Activated CD8-positive, alpha-beta T cell treated with anti-CD3 and anti-CD28 coated beads, Interleukin-2, amount 10 ng/mL, durations not matched to agents 7 days and 5 days (primary cell): Measurements from ENCODE around the gene TDRD10. TPM values are rescaled to one million over a fixed set of nuclear protein-coding genes. Genes with fewer than 3 reads are reported as not detected.

Experiments used
- ATAC-seq: fragments of 150-1000 bp; cut with Tn5 transposase; one replicate; pipeline ENCODE4 v1.10.0; 2021; ENCODE audit warnings: moderate library complexity
- CTCF ChIA-PET: fragments of 350-600 bp; sonication (Branson Sonifier 250); formaldehyde crosslinking; loops from one replicate; lab custom pipeline; 2021; ENCODE audit warnings: antibody characterized with exemption; lab: Charles Lee
- POLR2A ChIA-PET: fragments of 350-600 bp; sonication (Branson Sonifier 250); formaldehyde crosslinking; loops from one replicate; lab custom pipeline; 2021; ENCODE audit warnings: antibody characterized with exemption; lab: Charles Lee
- DNase-seq: peaks from one replicate; pipeline ENCODE4 v3.0.0-alpha.2; 2020
- H3K27ac Mint-ChIP-seq: one replicate; pipeline ENCODE4 v1.8.0; 2021; ENCODE audit warnings: mild to moderate bottlenecking, mixed read lengths
- H3K27me3 Mint-ChIP-seq: one replicate; pipeline ENCODE4 v1.8.0; 2021; ENCODE audit warnings: low read depth, mixed read lengths
- H3K36me3 Mint-ChIP-seq: one replicate; pipeline ENCODE4 v1.8.0; 2021; ENCODE audit warnings: low read depth, mixed read lengths
- H3K4me1 Mint-ChIP-seq: one replicate; pipeline ENCODE4 v1.8.0; 2021; ENCODE audit warnings: low read depth, mixed read lengths
- H3K4me3 Mint-ChIP-seq: one replicate; pipeline ENCODE4 v1.8.0; 2021; ENCODE audit warnings: mild to moderate bottlenecking, mixed read lengths
- H3K9me3 Mint-ChIP-seq: one replicate; pipeline ENCODE4 v1.8.0; 2022; ENCODE audit warnings: mixed read lengths; ENCODE audit not compliant: insufficient read depth
- total RNA-seq, 2 experiments: library from RNA; stranded (reverse); gene quantifications; one replicate each; pipeline ENCODE4 v1.2.3, GENCODE V29; 2021

Gene TDRD10
- total RNA-seq, 2 experiments from 2014 or later, result not detected

GRCh38 chr1:154495496-154496273, 6.3 kb upstream of the TDRD10 start:
- H3K9me3 Mint-ChIP-seq, result no peaks in the 10 kb centered on the region
- no peak for ATAC-seq
- peaks cover 28% of the 10 kb centered on the region for H3K27me3 Mint-ChIP-seq
- ChIA-PET CTCF (interaction anchor here (1.4 to 4.0 kb wide), 3 partner anchors 15 to 50 kb away, joined by 3 to 21 read pairs (median 4); no protein-coding TSS in a partner anchor), POLR2A (no interaction called here)
- peaks cover 38% of the 10 kb centered on the region for H3K4me1 Mint-ChIP-seq
- no peak for DNase-seq
- H3K4me3 Mint-ChIP-seq, result no peak overlapping the region
- no peaks in the 10 kb centered on the region for H3K36me3 Mint-ChIP-seq
- no peak overlapping the region for H3K27ac Mint-ChIP-seq

- CTCF ChIA-PET, result interaction anchor here (1.3 to 1.4 kb wide), 3 partner anchors 17 to 90 kb away, joined by 3 to 4 read pairs (median 3); no protein-coding TSS in a partner anchor
- H3K9me3 Mint-ChIP-seq, result no peaks in the 10 kb centered on the region
- H3K36me3 Mint-ChIP-seq, result no peaks in the 10 kb centered on the region
- no peak for ATAC-seq
- H3K27me3 Mint-ChIP-seq, result peaks cover 31% of the 10 kb centered on the region
- peaks cover 38% of the 10 kb centered on the region for H3K4me1 Mint-ChIP-seq
- POLR2A ChIA-PET, result no interaction called here
- no peak overlapping the region for H3K4me3 Mint-ChIP-seq
- H3K27ac Mint-ChIP-seq, result no peak overlapping the region
- no peak for DNase-seq
These were observed 5.6 kb upstream of the TDRD10 start for GRCh38 chr1:154496383-154496782.

GRCh38 chr1:154497026-154497806, 4.8 kb upstream of the TDRD10 start:
- peaks cover 32% of the 10 kb centered on the region for H3K4me1 Mint-ChIP-seq
- DNase-seq, result no peak
- H3K27ac Mint-ChIP-seq, result no peak overlapping the region
- H3K9me3 Mint-ChIP-seq, result no peaks in the 10 kb centered on the region
- ChIA-PET POLR2A (interaction anchor here (0.7 kb wide), 1 partner anchor 436 kb away, joined by 3 read pairs; no protein-coding TSS in a partner anchor), CTCF (interaction anchor here (1.0 to 1.4 kb wide), 4 partner anchors 18 to 91 kb away, joined by 3 to 4 read pairs (median 3); no protein-coding TSS in a partner anchor)
- H3K27me3 Mint-ChIP-seq, result peaks cover 25% of the 10 kb centered on the region
- ATAC-seq, result no peak
- no peak overlapping the region for H3K4me3 Mint-ChIP-seq
- H3K36me3 Mint-ChIP-seq, result no peaks in the 10 kb centered on the region

GRCh38 chr1:154499446-154499845, 2.6 kb upstream of the TDRD10 start:
- no peak overlapping the region for H3K4me3 Mint-ChIP-seq
- no peak for DNase-seq
- no peaks in the 10 kb centered on the region for H3K9me3 Mint-ChIP-seq
- H3K27ac Mint-ChIP-seq, result no peak overlapping the region
- peak; percentile 21 for ATAC-seq
- ChIA-PET POLR2A (interaction anchor here (0.6 kb wide), 1 partner anchor 13 kb away, joined by 3 read pairs; no protein-coding TSS in a partner anchor), CTCF (interaction anchor here (0.9 kb wide), 1 partner anchor 47 kb away, joined by 3 read pairs; no protein-coding TSS in a partner anchor)
- H3K4me1 Mint-ChIP-seq, result peaks cover 15% of the 10 kb centered on the region
- no peaks in the 10 kb centered on the region for H3K36me3 Mint-ChIP-seq
- peaks cover 39% of the 10 kb centered on the region for H3K27me3 Mint-ChIP-seq

GRCh38 chr1:154500533-154500932, 1.5 kb upstream of the TDRD10 start:
- Mint-ChIP-seq H3K4me1 (peaks cover 13% of the 10 kb centered on the region), H3K27me3 (peaks cover 46% of the 10 kb centered on the region), H3K27ac (no peak overlapping the region), H3K36me3 (no peaks in the 10 kb centered on the region), H3K9me3 (no peaks in the 10 kb centered on the region), H3K4me3 (no peak overlapping the region)
- ATAC-seq (no peak), DNase-seq (no peak)
- CTCF ChIA-PET, result interaction anchor here (1.0 kb wide), 1 partner anchor 46 kb away, joined by 4 read pairs; no protein-coding TSS in a partner anchor
- POLR2A ChIA-PET, result no interaction called here

- Mint-ChIP-seq H3K4me3 (no peak overlapping the region), H3K9me3 (no peaks in the 10 kb centered on the region), H3K4me1 (peaks cover 7% of the 10 kb centered on the region), H3K36me3 (no peaks in the 10 kb centered on the region), H3K27me3 (peaks cover 50% of the 10 kb centered on the region), H3K27ac (no peak overlapping the region)
- CTCF ChIA-PET, result interaction anchor here (1.0 kb wide), 1 partner anchor 45 kb away, joined by 4 read pairs; no protein-coding TSS in a partner anchor
- ATAC-seq, result peak; percentile 13
- DNase-seq, result no peak
- POLR2A ChIA-PET, result no interaction called here
These were observed 475 bp upstream of the TDRD10 start for GRCh38 chr1:154501423-154502065.

- CTCF ChIA-PET, result interaction anchor here (1.6 kb wide), 1 partner anchor 23 kb away, joined by 3 read pairs; no protein-coding TSS in a partner anchor
- H3K36me3 Mint-ChIP-seq, result no peaks in the 10 kb centered on the region
- DNase-seq, result no peak
- H3K9me3 Mint-ChIP-seq, result no peaks in the 10 kb centered on the region
- ATAC-seq, result peak; percentile 25
- POLR2A ChIA-PET, result interaction anchor here (0.7 kb wide), 1 partner anchor 853 kb away, joined by 3 read pairs; no protein-coding TSS in a partner anchor
- H3K27ac Mint-ChIP-seq, result no peak overlapping the region
- H3K4me1 Mint-ChIP-seq, result peaks cover 3% of the 10 kb centered on the region
- peaks cover 54% of the 10 kb centered on the region for H3K27me3 Mint-ChIP-seq
- no peak overlapping the region for H3K4me3 Mint-ChIP-seq
These were observed 711 bp downstream of the TDRD10 start for GRCh38 chr1:154502744-154503115.

- peaks cover 3% of the 10 kb centered on the region for H3K4me1 Mint-ChIP-seq
- peaks cover 56% of the 10 kb centered on the region for H3K27me3 Mint-ChIP-seq
- DNase-seq (no peak), ATAC-seq (no peak)
- no peak overlapping the region for H3K4me3 Mint-ChIP-seq
- H3K36me3 Mint-ChIP-seq, result no peaks in the 10 kb centered on the region
- POLR2A ChIA-PET, result no interaction called here
- no peak overlapping the region for H3K27ac Mint-ChIP-seq
- CTCF ChIA-PET, result interaction anchor here (1.6 to 1.7 kb wide), 2 partner anchors 17 to 24 kb away, joined by 3 to 5 read pairs; no protein-coding TSS in a partner anchor
- no peaks in the 10 kb centered on the region for H3K9me3 Mint-ChIP-seq
These were observed 1.9 kb downstream of the TDRD10 start for GRCh38 chr1:154503898-154504297.

GRCh38 chr1:154512760-154513159, 10.7 kb downstream of the TDRD10 start:
- no peak overlapping the region for H3K4me3 Mint-ChIP-seq
- H3K27me3 Mint-ChIP-seq, result peaks cover 28% of the 10 kb centered on the region
- POLR2A ChIA-PET, result no interaction called here
- no peak for DNase-seq
- CTCF ChIA-PET, result interaction anchor here (1.0 kb wide), 1 partner anchor 34 kb away, joined by 3 read pairs; no protein-coding TSS in a partner anchor
- no peak for ATAC-seq
- no peaks in the 10 kb centered on the region for H3K36me3 Mint-ChIP-seq
- no peaks in the 10 kb centered on the region for H3K9me3 Mint-ChIP-seq
- H3K4me1 Mint-ChIP-seq, result no peaks in the 10 kb centered on the region
- no peak overlapping the region for H3K27ac Mint-ChIP-seq

- no peak for DNase-seq
- POLR2A ChIA-PET, result no interaction called here
- CTCF ChIA-PET, result no interaction called here
- Mint-ChIP-seq H3K36me3 (no peaks in the 10 kb centered on the region), H3K9me3 (no peaks in the 10 kb centered on the region), H3K27me3 (peaks cover 25% of the 10 kb centered on the region), H3K4me3 (no peak overlapping the region), H3K4me1 (no peaks in the 10 kb centered on the region), H3K27ac (no peak overlapping the region)
- no peak for ATAC-seq
These were observed 12.1 kb downstream of the TDRD10 start for GRCh38 chr1:154514066-154514553.

- DNase-seq (no peak), ATAC-seq (no peak)
- POLR2A ChIA-PET, result interaction anchor here (0.6 kb wide), 1 partner anchor 44 kb away, joined by 3 read pairs; no protein-coding TSS in a partner anchor
- H3K27ac Mint-ChIP-seq, result no peak overlapping the region
- no peaks in the 10 kb centered on the region for H3K4me1 Mint-ChIP-seq
- CTCF ChIA-PET, result interaction anchor here (1.2 kb wide), 1 partner anchor 42 kb away, joined by 5 read pairs; no protein-coding TSS in a partner anchor
- H3K9me3 Mint-ChIP-seq, result no peaks in the 10 kb centered on the region
- H3K4me3 Mint-ChIP-seq, result no peak overlapping the region
- peaks cover 34% of the 10 kb centered on the region for H3K27me3 Mint-ChIP-seq
- H3K36me3 Mint-ChIP-seq, result no peaks in the 10 kb centered on the region
These were observed 15.6 kb downstream of the TDRD10 start for GRCh38 chr1:154517661-154518060.
